GM23248 (cell line): ENCODE measurements around the gene ATG7.

Experiments used
- EZH2 ChIP-seq: fragments of 200-600 bp; sonication (generic); IDR thresholded peaks from 2 replicates; pipeline ENCODE4 v1.6.1; 2018; ENCODE audit warnings: antibody characterized with exemption, mild to moderate bottlenecking; ENCODE audit not compliant: insufficient read depth, poor library complexity, severe bottlenecking
- EZH2phosphoT487 ChIP-seq: fragments of 200-600 bp; sonication (generic); IDR thresholded peaks from 2 replicates; pipeline ENCODE4 v1.6.1; 2018; ENCODE audit warnings: antibody characterized with exemption, moderate library complexity, mild to moderate bottlenecking, low read depth; ENCODE audit not compliant: insufficient read depth

GRCh38 chr3:11589706-11590105, 317.5 kb downstream of the ATG7 start:
- TF ChIP-seq EZH2 (no peak), EZH2phosphoT487 (no peak)
